KMS-11 (cell line): Measurements from ENCODE around the gene PMPCA.

Source experiments
- H2AFZ ChIP-seq: fragments of 200-600 bp; sonication (generic); 2 replicates; pipeline ENCODE4 v1.6.1; 2016; ENCODE audit warnings: antibody characterized with exemption, mixed run types, low read depth
- H3K27ac ChIP-seq: fragments of 200-600 bp; sonication (generic); 2 replicates; pipeline ENCODE4 v1.6.1; 2016; ENCODE audit warnings: mild to moderate bottlenecking, mixed run types
- H3K27me3 ChIP-seq: fragments of 200-600 bp; sonication (generic); 2 replicates; pipeline ENCODE4 v1.6.1; 2017; ENCODE audit warnings: mild to moderate bottlenecking, low read depth, mixed run types, moderate library complexity; ENCODE audit not compliant: insufficient read depth
- H3K36me3 ChIP-seq: fragments of 200-600 bp; sonication (generic); 2 replicates; pipeline ENCODE4 v1.6.1; 2017; ENCODE audit warnings: mild to moderate bottlenecking, mixed run types; ENCODE audit not compliant: insufficient read depth
- H3K4me1 ChIP-seq: fragments of 200-600 bp; sonication (generic); 2 replicates; pipeline ENCODE4 v1.6.1; 2016; ENCODE audit warnings: mild to moderate bottlenecking, low read depth, mixed run types; ENCODE audit not compliant: poor library complexity, severe bottlenecking
- H3K4me2 ChIP-seq: fragments of 200-600 bp; sonication (generic); 2 replicates; pipeline ENCODE4 v1.7.0; 2016; ENCODE audit warnings: mild to moderate bottlenecking, mixed run types
- H3K4me3 ChIP-seq: fragments of 200-600 bp; sonication (generic); IDR thresholded peaks from 2 replicates; pipeline ENCODE4 v1.6.1; 2017; ENCODE audit warnings: low read depth, low read length, mixed read lengths; ENCODE audit not compliant: insufficient read depth
- H3K79me2 ChIP-seq: fragments of 200-600 bp; sonication (generic); 2 replicates; pipeline ENCODE4 v1.6.1; 2016; ENCODE audit warnings: low read depth, mixed run types; ENCODE audit not compliant: insufficient read depth
- H3K9ac ChIP-seq: fragments of 200-600 bp; sonication (generic); 2 replicates; pipeline ENCODE4 v1.6.1; 2016; ENCODE audit warnings: mild to moderate bottlenecking, mixed run types
- H4K20me1 ChIP-seq: fragments of 200-600 bp; sonication (generic); 2 replicates; pipeline ENCODE4 v1.6.1; 2016; ENCODE audit warnings: mild to moderate bottlenecking, mixed run types; ENCODE audit not compliant: insufficient read depth
- CTCF ChIP-seq: fragments of 200-600 bp; sonication (generic); conservative IDR thresholded peaks from 2 replicates; pipeline ENCODE4 v1.6.1; 2017; ENCODE audit warnings: low read depth, mild to moderate bottlenecking, antibody characterized with exemption, low read length, moderate library complexity, mixed read lengths

The PMPCA gene

GRCh38 chr9:136391737-136392537 is 18.5 kb upstream of the PMPCA start:
- TF ChIP-seq CTCF: no peak
- H3K36me3 ChIP-seq: peaks cover 4% of the 10 kb centered on the region; the same call in 1 of the 2 replicates
- H4K20me1 ChIP-seq: no peaks in the 10 kb centered on the region

GRCh38 chr9:136392538-136393449 is 17.7 kb upstream of the PMPCA start:
- no peak for TF ChIP-seq CTCF
- H3K4me3 ChIP-seq: no peak overlapping the region
- H3K4me1 ChIP-seq: no peaks in the 10 kb centered on the region
- H3K27me3 ChIP-seq: no peaks in the 10 kb centered on the region
- no peaks in the 10 kb centered on the region for H4K20me1 ChIP-seq
- H3K27ac ChIP-seq: no peak overlapping the region
- peaks cover under 1% of the 10 kb centered on the region; the same call in 1 of the 2 replicates for H3K79me2 ChIP-seq
- peaks cover 4% of the 10 kb centered on the region; the same call in 1 of the 2 replicates for H3K36me3 ChIP-seq
- no peak overlapping the region for H2AFZ ChIP-seq
- no peak overlapping the region for H3K9ac ChIP-seq
- H3K4me2 ChIP-seq: no peak overlapping the region

More at GRCh38 chr9:136391737-136392537, 18.5 kb upstream of the PMPCA start:
- H3K27me3 ChIP-seq: no peaks in the 10 kb centered on the region
- no peak overlapping the region for H3K27ac ChIP-seq
- H3K9ac ChIP-seq: no peak overlapping the region
- no peaks in the 10 kb centered on the region for H3K79me2 ChIP-seq
- no peak overlapping the region for H2AFZ ChIP-seq
- H3K4me2 ChIP-seq: no peak overlapping the region
- H3K4me3 ChIP-seq: no peak overlapping the region
- no peaks in the 10 kb centered on the region for H3K4me1 ChIP-seq

GRCh38 chr9:136393531-136393930 is 16.9 kb upstream of the PMPCA start:
- TF ChIP-seq CTCF: no peak

GRCh38 chr9:136394312-136395019 is 16.0 kb upstream of the PMPCA start:
- no peak overlapping the region for H3K9ac ChIP-seq
- no peak overlapping the region for H2AFZ ChIP-seq
- H3K27me3 ChIP-seq: no peaks in the 10 kb centered on the region
- H4K20me1 ChIP-seq: peaks cover 5% of the 10 kb centered on the region; the same call in 1 of the 2 replicates
- TF ChIP-seq CTCF: no peak
- no peak overlapping the region for H3K4me2 ChIP-seq
- no peak overlapping the region for H3K4me3 ChIP-seq
- peaks cover 10% of the 10 kb centered on the region for H3K4me1 ChIP-seq
- peaks cover 4% of the 10 kb centered on the region; the same call in 1 of the 2 replicates for H3K36me3 ChIP-seq
- no peak overlapping the region for H3K27ac ChIP-seq
- peaks cover 17% of the 10 kb centered on the region for H3K79me2 ChIP-seq

More at GRCh38 chr9:136393531-136393930, 16.9 kb upstream of the PMPCA start:
- Histone ChIP-seq H4K20me1 (no peaks in the 10 kb centered on the region), H3K4me1 (peaks cover 5% of the 10 kb centered on the region), H2AFZ (no peak overlapping the region), H3K4me3 (no peak overlapping the region), H3K36me3 (peaks cover 4% of the 10 kb centered on the region; the same call in 1 of the 2 replicates), H3K9ac (no peak overlapping the region), H3K4me2 (no peak overlapping the region), H3K27me3 (no peaks in the 10 kb centered on the region), H3K79me2 (peaks cover 8% of the 10 kb centered on the region), H3K27ac (no peak overlapping the region)
